ENCODE data around the gene LRRC28.

LRRC28 gene

DNA sequence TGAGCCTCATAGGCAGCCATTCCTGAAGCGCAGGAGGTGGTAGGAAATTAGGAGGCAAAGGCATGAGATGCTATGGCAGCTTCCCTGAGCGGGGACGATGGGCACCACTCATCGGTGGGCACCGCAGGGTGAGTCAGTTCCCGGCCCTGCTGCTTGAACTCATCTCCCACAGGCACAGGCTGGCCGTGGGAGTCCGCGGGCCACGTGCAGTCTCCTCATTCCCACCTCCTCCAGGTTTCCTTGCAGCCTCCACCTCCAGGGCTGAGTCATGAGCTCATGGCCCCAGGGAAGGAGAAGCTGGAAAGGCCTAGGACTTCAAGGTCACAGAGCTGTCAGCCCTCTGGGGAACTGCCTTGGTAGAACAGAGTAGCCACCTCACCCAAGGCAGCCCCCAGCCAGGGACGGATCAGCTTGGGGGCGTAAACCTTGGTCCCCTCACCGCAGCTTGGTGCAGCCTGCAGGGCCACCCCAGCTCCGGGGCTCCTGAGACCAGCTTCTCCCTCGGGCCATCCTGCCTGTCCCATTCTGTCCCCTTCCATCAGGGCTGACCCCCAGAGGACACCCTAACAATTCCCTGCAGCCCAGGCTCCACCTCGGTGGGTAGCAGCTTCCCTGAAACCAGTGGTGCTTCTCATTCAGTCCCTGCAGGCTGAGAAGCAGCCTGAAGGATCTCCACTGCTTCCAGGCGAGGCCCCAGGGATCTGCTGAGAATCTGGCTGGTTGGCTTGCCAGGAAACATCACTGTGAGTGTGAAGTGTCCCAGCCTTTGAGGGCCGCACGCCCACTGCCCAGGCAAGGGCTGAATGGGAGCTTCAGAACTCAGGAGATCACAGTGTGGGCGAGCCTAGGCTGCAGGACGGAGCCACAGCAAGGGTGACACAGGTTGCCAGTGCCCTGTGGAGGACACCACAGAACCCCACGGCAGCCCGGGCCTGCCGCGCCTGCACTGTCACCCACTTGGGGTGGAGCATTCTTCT lies 163.8 kb downstream of the LRRC28 start:
- no peak for DNase-seq (ENCODE audit: low read depth in 2 of 3, low spot score in 2 of 3)

- no peak for DNase-seq (ENCODE audit: low read depth in 2 of 3, low spot score in 2 of 3)
Observed at GRCh38 chr15:99416191-99417188, 165.2 kb downstream of the LRRC28 start.

DNA sequence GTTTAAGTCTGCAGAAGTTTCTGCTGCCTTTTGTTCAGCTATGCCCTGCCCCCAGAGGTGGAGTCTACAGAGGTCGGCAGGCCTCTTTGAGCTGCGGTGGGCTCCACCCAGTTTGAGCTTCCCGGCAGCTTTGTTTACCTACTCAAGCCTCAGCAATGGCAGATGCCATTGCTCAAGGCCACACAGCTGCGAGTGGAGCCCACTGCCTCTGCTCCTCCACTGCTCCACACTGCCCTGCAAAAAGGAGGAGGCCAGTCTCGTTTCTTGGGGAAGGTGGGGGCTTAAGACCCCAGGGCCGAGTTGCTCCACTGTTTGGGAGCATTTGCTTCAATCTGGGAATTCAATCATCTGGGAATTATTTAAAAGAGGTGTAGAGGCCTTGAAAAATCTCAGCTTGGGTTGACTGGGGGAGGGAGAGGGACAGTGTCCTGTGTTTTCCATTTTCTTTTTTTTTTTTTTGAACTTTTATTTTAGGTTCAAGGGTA lies 169.9 kb downstream of the LRRC28 start:
- no peak for DNase-seq (ENCODE audit: low read depth in 2 of 3, low spot score in 2 of 3)

- DNase-seq (ENCODE audit: low read depth in 2 of 3, low spot score in 2 of 3), result no peak
Observed at GRCh38 chr15:99421758-99422157, 170.5 kb downstream of the LRRC28 start.

DNA sequence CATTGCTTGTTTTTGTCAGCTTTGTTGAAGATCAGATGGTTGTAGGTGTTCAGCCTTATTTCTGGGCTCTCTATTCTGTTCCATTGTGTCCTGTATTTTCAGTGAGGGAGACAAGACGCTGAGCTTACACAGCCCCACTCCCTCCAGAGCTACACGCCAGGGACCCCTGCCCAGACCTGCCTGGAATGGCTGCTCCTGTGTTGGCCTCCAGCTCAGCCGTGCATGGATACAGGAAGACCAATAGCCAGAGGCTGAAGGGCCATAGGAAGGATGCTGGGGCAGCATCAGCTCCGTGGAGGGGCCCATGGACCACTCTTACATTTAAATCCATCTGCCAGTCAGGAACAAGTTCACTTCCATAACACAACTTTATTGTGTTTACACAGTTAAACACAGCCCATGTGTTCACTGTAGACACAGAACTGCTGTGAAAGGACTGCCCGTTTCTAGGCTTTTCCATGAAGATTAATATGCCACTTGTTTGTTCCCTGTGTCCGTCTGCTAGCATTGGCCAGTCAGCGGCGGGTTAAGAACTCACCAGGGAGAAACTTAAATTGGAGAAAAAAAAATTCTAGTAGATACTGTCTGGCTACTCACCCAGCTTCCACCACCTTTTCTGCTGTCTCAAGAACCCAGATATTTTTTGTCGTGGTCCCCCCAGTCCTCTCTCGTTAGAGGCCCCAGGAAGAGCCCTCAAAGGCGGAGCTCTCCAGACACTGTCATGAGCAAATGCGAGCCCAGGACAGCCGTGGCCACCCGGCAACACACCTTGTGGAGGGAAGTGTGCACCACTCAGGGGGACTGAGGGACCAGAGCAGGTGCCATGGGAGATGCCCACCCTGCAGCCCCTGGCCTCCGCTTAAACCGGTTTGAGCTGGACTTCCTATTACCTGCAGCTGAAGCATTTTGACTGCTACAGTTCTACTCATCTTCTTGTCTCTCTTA lies 172.2 kb downstream of the LRRC28 start:
- DNase-seq (ENCODE audit: low read depth in 2 of 3, low spot score in 2 of 3), result no peak

DNA sequence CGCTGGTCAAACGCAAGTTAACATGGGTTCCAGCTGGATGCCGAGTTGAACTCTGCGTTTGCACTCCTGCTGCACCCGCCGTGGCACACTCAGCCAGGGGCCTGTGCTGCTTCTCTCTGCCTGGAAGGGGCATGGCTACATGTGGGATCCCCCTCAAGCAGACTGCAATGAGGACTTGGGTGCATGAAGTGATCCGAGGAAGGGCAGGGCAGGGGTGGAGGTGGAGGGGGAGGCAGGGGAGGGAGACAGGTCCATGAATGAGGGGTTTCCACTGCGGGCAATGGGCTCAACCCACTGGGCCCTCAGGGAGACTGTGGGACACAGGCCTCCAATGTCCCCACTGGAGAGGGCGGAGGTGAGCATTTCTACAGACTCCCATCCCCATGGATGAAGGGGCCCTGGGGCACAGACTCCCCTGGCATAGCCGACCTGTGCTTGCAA lies 172.9 kb downstream of the LRRC28 start:
- DNase-seq (ENCODE audit: low read depth in 2 of 3, low spot score in 2 of 3), result no peak

DNA sequence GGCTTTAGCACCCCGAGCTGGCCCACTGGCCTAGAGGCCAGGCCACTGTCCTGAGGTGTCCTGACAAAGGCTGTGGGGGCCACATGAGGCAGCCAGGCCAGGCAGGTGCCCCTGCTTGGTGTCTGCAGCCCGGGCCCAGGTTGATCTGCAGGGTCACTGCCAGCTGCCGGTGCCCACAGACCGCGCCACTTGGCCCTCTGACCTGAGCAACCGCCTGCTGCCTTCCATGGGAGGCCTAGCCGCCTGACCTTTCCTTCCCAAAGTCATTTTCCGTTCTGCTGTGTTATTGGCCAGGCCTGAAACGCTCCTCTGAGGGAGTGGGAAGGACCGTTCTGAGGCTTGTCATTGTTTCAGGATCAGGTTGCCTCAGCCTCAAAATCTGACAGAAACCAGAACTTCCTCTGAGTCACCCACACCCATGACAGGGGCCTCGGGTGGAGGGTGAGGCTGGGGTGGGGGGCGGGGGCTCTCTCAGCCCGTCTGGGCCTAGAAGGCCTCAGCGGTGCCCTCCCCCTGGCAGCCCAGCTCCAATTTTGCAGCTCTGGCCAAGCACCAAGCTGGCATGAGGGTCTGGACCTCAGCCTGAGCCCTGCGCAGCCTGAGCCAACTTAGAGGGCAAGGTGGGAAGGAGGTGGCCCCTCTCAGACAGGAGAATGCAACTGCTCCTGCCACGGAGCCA lies 173.8 kb downstream of the LRRC28 start:
- peak in 1 of 3 experiments; percentile 34 for DNase-seq (ENCODE audit: low read depth in 2 of 3, low spot score in 2 of 3)

DNA sequence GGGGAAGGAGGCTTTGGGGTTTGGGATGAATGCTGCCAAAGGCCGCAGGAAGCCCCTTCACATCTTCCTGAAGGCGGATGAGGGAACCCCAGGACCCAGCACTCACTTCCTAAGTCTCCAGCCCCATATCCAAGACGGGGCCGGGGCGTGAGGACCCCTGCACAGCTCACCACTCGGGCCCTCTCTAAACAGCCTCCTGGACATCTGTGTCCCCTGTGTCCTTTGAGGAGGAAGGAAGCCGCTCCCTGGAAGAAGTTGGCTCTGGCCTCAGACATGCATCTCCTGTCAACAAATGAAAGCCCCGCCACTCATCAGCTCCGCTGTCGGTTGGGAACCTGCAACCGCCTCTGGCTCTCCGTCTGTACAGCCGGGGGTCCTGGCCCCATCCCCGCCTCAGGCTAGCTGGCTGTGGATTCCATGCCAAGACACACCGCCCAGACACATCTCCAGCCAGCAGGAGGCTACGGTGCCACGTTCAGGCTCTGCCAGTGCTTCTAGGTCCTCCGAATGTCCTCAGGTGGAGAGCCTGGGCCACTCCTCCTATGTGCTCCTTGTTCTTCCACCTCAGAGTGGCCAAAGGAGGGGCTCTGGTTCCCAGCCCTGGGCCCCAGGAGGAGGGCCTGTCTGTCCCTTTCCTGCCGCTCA lies 174.5 kb downstream of the LRRC28 start:
- no peak for DNase-seq (ENCODE audit: low read depth in 2 of 3, low spot score in 2 of 3)

- DNase-seq (ENCODE audit: low read depth in 2 of 3, low spot score in 2 of 3), result no peak
Observed at GRCh38 chr15:99426431-99427105, 175.3 kb downstream of the LRRC28 start.

DNA sequence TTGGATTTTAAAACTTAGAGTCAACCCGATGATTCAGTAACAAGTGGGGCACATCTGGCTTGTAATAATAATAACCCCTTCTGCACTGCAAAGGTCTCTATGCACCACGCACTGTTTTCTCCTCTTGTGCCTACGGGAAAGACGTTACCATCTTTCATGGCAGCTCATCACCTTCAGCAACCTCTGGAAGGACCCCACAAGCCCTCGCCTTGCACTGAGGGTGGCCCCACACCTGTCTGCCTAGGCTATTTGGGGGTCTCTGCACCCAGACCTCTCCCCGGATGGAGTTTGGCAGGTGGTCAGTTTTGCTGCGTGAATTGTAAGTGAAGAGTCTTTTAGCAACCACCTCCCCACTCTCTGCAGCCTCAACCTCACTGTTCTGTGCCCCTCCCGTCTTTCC lies 175.9 kb downstream of the LRRC28 start:
- no peak for DNase-seq (ENCODE audit: low read depth in 2 of 3, low spot score in 2 of 3)

DNA sequence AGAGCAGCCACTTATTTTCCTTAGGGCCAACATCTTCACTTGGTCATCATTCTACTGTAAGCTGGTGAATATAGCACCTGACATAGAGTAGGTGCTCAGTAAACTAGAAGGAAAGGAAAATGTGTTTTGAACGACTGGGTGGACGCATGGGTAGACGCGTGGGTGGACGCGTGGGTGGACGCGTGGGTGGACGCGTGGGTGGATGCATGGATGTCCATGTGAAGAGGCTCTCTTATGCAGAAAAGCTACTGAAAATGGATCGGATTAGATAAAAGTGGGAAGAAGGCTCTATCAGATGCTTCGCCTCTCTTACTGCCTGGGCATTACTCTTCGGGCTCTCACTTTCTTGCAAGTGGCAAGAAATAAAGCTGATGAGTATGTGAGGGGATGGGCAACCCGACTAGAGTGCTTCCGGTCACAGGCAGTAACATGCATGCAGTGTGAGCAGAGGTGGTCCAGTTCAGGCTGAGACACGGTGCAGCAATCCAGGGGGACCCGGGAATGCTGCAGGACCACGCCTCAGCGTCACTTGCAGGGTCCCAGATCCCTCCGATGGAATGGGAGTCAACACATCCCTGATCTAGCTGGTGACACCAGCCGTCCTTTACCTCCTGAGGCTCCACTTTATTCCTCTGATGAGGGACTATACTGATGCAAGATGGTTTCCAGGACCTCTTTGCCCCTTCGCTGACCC lies 176.5 kb downstream of the LRRC28 start:
- DNase-seq (ENCODE audit: low read depth in 2 of 3, low spot score in 2 of 3), result no peak

DNA sequence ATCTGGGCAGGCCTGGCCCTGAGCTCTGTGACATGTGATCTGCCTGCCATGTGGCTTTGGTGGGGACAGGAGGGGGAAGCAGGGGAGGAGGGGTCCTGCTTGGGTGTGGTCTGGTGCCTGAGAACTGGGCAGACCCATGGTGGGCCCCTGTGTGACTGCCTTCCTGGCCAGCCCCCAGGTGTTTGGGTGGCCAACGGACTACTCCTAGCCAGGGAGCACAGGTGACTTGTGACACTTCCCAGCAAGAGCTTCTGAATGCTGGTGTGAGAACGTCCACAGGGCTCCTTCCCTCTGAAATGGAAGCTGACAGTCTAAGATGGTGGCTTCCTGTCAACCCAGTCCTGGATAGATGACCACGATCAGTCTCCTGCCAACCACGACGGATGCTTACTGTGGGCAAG lies 178.4 kb downstream of the LRRC28 start:
- DNase-seq (ENCODE audit: low read depth in 2 of 3, low spot score in 2 of 3), result no peak

DNA sequence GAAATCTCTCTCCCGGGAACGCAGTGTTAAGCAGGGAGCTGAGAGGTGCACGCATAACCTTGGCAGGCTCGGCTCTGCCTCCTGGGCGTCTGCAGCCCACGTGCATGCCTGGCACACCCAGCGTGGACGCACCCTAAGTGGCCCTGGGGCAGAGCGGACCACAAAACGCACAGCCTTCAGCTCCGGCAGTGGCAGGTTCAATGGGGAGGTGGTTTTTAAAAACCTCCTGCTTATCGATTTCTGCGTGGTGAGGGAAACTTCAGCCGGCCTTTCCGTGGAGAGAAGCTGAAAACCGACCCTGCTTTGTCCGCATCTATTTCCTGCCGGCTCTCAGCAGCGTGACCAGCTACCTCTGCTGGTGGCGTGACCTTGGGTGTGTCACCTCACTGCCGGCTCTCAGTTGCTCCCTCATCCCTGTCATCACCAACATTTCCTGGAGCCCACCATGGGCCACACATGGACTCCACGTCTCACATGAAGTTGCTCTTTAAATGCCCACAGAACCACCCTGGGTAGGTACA lies 179.7 kb downstream of the LRRC28 start:
- no peak for DNase-seq (ENCODE audit: low read depth in 2 of 3, low spot score in 2 of 3)

DNA sequence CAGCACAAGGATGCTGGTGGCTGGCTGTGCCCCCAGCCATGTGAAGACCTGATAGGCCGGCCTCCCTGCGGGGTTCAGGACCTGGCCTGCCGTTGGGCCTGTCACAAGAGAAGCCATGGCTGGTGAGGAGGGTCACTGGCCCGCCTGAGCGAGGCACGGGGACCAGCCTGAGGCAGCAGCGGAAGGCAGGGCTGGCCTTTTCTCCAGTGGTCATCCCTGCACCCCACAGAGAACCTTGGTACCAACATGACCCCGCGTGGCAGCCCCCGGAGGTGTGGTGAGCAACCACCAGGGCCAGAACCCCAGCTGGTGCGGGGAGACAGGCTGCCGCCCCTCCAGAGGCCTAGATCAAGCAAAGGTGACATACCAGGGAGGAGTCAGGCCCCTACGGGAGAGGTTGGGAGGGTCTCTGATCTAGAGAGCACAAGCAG lies 180.4 kb downstream of the LRRC28 start:
- no peak for DNase-seq (ENCODE audit: low read depth in 2 of 3, low spot score in 2 of 3)

GRCh38 chr15:99432271-99433025 lies 181.2 kb downstream of the LRRC28 start:
- DNase-seq (ENCODE audit: low read depth in 2 of 3, low spot score in 2 of 3), result no peak

- no peak for DNase-seq (ENCODE audit: low read depth in 2 of 3, low spot score in 2 of 3)
Observed at GRCh38 chr15:99433026-99433756, 181.9 kb downstream of the LRRC28 start.
